ENCODE measurements around the gene LYPD6B. TPM values are rescaled to one million over a fixed set of nuclear protein-coding genes. Genes with fewer than 3 reads are reported as not detected.

LYPD6B gene
- total and polyA plus RNA-seq, 2 donors (not counting 3 experiments of a cell fraction or from before 2014, with no cell fraction given): not detected

DNA sequence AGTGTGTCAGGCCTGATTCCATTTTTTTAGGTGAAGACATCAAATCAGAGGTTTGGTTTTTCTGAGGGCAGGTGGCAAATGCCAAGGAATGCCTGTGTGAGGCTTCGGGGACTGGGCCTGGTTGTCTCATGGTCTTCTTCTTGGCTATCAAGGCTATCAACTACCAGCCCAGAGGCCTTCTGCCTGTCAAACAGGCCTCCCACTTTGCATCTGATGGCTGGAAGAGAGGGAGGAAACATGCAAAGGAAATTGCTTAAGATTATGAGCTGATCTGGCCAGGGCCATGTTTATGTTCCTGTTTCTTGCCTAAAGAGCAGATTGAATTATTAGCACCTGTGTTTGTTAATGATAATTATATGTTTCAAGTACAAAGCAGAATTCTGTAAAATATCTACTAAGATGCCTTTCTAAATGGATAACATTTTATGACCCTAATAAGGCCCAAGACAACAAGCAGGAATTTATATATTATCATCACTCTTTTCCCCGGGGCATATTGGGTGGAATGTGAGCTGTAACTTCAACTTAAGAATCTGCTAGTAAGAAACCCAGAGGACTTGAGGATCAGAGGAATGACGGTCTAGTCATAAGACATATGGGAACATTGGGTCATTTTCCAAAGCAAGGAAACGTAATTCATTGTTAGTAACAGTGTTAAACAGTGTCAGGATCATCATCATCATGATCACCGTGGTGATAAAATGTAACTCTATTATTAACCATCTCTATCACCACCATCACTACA, 123.2 kb downstream of the LYPD6B start:
- TF ChIP-seq, protein P1, sequence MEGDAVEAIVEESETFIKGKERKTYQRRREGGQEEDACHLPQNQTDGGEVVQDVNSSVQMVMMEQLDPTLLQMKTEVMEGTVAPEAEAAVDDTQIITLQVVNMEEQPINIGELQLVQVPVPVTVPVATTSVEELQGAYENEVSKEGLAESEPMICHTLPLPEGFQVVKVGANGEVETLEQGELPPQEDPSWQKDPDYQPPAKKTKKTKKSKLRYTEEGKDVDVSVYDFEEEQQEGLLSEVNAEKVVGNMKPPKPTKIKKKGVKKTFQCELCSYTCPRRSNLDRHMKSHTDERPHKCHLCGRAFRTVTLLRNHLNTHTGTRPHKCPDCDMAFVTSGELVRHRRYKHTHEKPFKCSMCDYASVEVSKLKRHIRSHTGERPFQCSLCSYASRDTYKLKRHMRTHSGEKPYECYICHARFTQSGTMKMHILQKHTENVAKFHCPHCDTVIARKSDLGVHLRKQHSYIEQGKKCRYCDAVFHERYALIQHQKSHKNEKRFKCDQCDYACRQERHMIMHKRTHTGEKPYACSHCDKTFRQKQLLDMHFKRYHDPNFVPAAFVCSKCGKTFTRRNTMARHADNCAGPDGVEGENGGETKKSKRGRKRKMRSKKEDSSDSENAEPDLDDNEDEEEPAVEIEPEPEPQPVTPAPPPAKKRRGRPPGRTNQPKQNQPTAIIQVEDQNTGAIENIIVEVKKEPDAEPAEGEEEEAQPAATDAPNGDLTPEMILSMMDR (IDR thresholded peaks at IDR 0.05; ENCODE audit: extremely low read depth in 1 of 2, insufficient read depth in 1 of 2, low read depth in 1 of 2, low read length in 2 of 2): no peak
- TF ChIP-seq FOS (IDR thresholded peaks at IDR 0.05; ENCODE audit: borderline replicate concordance, insufficient read depth, low read length) (no peak), POLR2AphosphoS5 (IDR thresholded peaks at IDR 0.05; ENCODE audit: insufficient read depth, low read depth, low read length) (no peak), JUN (IDR thresholded peaks at IDR 0.05; ENCODE audit: borderline replicate concordance, insufficient read depth, insufficient read length, low read depth) (no peak), GATA2 (IDR thresholded peaks at IDR 0.05; ENCODE audit: insufficient read depth, insufficient read length, low read depth, low read length) (no peak), MAX (IDR thresholded peaks at IDR 0.05; ENCODE audit: insufficient read depth, insufficient read length) (no peak), POLR2A (IDR thresholded peaks at IDR 0.05; ENCODE audit: low read depth, low read length) (no peak), MYC (IDR thresholded peaks at IDR 0.05; ENCODE audit: low read depth, low read length) (no peak), EZH2 (IDR thresholded peaks at IDR 0.05; ENCODE audit: borderline replicate concordance, low read depth, low read length, severe bottlenecking) (no peak)
- Histone ChIP-seq H3K27ac (ENCODE audit: insufficient read depth, low read depth, low read length) (no peak overlapping the region), H3K27me3 (ENCODE audit: control insufficient read depth in 2 of 2, insufficient read depth in 2 of 2, low read length in 2 of 2) (no peaks in the 10 kb centered on the region), H3K4me1 (ENCODE audit: control insufficient read depth, extremely low read depth, insufficient read depth, low read length) (no peaks in the 10 kb centered on the region), H3K9me1 (replicated peaks; ENCODE audit: control insufficient read depth, extremely low read depth, insufficient read depth, low read length) (no peaks in the 10 kb centered on the region), H3K4me2 (ENCODE audit: insufficient read depth, low read length) (no peak overlapping the region), H3K9ac (replicated peaks; ENCODE audit: extremely low read depth, insufficient read depth, low read length) (no peak overlapping the region), H4K20me1 (replicated peaks; ENCODE audit: control insufficient read depth, extremely low read depth, insufficient read depth, low read length) (no peaks in the 10 kb centered on the region), H3K4me3 (replicated peaks in 1 of 3; ENCODE audit: insufficient read depth in 1 of 3, low read depth in 1 of 3, low read length in 3 of 3) (no peak overlapping the region), H2AFZ (ENCODE audit: low read depth, low read length) (no peak overlapping the region), H3K36me3 (ENCODE audit: control insufficient read depth in 2 of 2, extremely low read depth in 1 of 2, insufficient read depth in 2 of 2, low read length in 2 of 2) (no peaks in the 10 kb centered on the region), H3K9me3 (replicated peaks; ENCODE audit: control insufficient read depth, insufficient read depth, low read length) (no peaks in the 10 kb centered on the region), H3K79me2 (ENCODE audit: control insufficient read depth, insufficient read depth, low read length) (no peaks in the 10 kb centered on the region)
- no TSS peak for BruUV-seq (replicated peaks)
- no peak for DNase-seq (ENCODE audit: low read depth, low spot score)
- FAIRE-seq: no peak
- ChIA-PET CTCF (no interaction called here), POLR2A (no interaction called here)
- dilution Hi-C loops (cut with MboI; ENCODE audit: extremely low pct_ligation_motif_present, low sequenced_read_pairs) (no loop called here), intact Hi-C loops (cut with micrococcal nuclease) (no loop called here)

Data from endothelial cell of umbilical vein (primary cell).